SJCRH30 (cell line): ENCODE results near the gene CATSPER3. TPM values are rescaled to one million over a fixed set of nuclear protein-coding genes. Genes with fewer than 3 reads are reported as not detected.

Source experiments
- DNase-seq, 2 experiments: peaks; one replicate each; pipeline ENCODE4 v3.0.0-alpha.2; 2015 to 2020
- H3K27ac ChIP-seq: fragments of 250-450 bp; sonication (Bioruptor Pico); 2 replicates; pipeline ENCODE4 v1.5.1; 2020; ENCODE audit warnings: mild to moderate bottlenecking, moderate library complexity
- H3K27me3 ChIP-seq: fragments of 250-450 bp; sonication (Bioruptor Pico); 2 replicates; pipeline ENCODE4 v1.5.1; 2020; ENCODE audit warnings: mild to moderate bottlenecking, moderate library complexity
- H3K36me3 ChIP-seq: fragments of 250-450 bp; sonication (Bioruptor Pico); 2 replicates; pipeline ENCODE4 v1.5.1; 2020; ENCODE audit warnings: mild to moderate bottlenecking, moderate library complexity
- H3K4me1 ChIP-seq: fragments of 250-450 bp; sonication (Bioruptor Pico); 2 replicates; pipeline ENCODE4 v1.5.1; 2020; ENCODE audit warnings: mild to moderate bottlenecking, moderate library complexity
- H3K4me3 ChIP-seq: fragments of 250-450 bp; sonication (Bioruptor Pico); 2 replicates; pipeline ENCODE4 v1.5.1; 2020; ENCODE audit warnings: mild to moderate bottlenecking, moderate library complexity
- H3K9me3 ChIP-seq: fragments of 250-450 bp; sonication (Bioruptor Pico); replicated peaks from 2 replicates; pipeline ENCODE4 v1.5.1; 2020; ENCODE audit warnings: mild to moderate bottlenecking, moderate library complexity
- total RNA-seq: library from RNA; depleted of rRNA; stranded (reverse); fragments of >200 nt; shearing (Covaris generic); gene quantifications from 2 replicates; pipeline ENCODE4 v1.2.3, GENCODE V29; 2014; rRNA removed

The CATSPER3 gene
- not detected in 2 replicates for total RNA-seq

- H3K36me3 ChIP-seq = no peaks in the 10 kb centered on the region; the same call in 1 of the 2 replicates
- no peaks in the 10 kb centered on the region for H3K4me1 ChIP-seq
- no peaks in the 10 kb centered on the region for H3K9me3 ChIP-seq
- DNase-seq = no peak
- H3K27me3 ChIP-seq = no peaks in the 10 kb centered on the region
- no peak within 1 kb of the TSS for H3K27ac ChIP-seq
- no peak within 1 kb of the TSS for H3K4me3 ChIP-seq
Observed at GRCh38 chr5:134967607-134968006, at the start of gene CATSPER3. Gene CATSPER3 (plus strand): TSS chr5:134967907. CDS start chr5:134967992, 85 bp downstream.

GRCh38 chr5:134918861-134919260 lies 48.8 kb upstream of the CATSPER3 start:
- no peak for DNase-seq
- Histone ChIP-seq H3K4me1 (peaks cover 3% of the 10 kb centered on the region; the same call in 1 of the 2 replicates), H3K36me3 (peaks cover 8% of the 10 kb centered on the region; the same call in 1 of the 2 replicates), H3K27ac (no peak overlapping the region), H3K4me3 (no peak overlapping the region), H3K9me3 (no peaks in the 10 kb centered on the region; the same call in 1 of the 2 replicates), H3K27me3 (no peaks in the 10 kb centered on the region)

- H3K4me3 ChIP-seq = no peak overlapping the region
Observed at GRCh38 chr5:134920848-134921575, 46.7 kb upstream of the CATSPER3 start.

GRCh38 chr5:134932508-134932907 lies 35.2 kb upstream of the CATSPER3 start:
- Histone ChIP-seq H3K27me3 (no peaks in the 10 kb centered on the region), H3K4me1 (no peaks in the 10 kb centered on the region), H3K27ac (no peak overlapping the region), H3K36me3 (peaks cover 11% of the 10 kb centered on the region), H3K4me3 (no peak overlapping the region), H3K9me3 (no peaks in the 10 kb centered on the region)
- DNase-seq = no peak

More at GRCh38 chr5:134920848-134921575, 46.7 kb upstream of the CATSPER3 start:
- H3K9me3 ChIP-seq = no peaks in the 10 kb centered on the region; the same call in 1 of the 2 replicates
- H3K27ac ChIP-seq = no peak overlapping the region
- H3K36me3 ChIP-seq = 0 out of 2 replicates have a peak, but pooled peaks cover 6% of the 10 kb centered on the region
- peaks cover 3% of the 10 kb centered on the region; the same call in 1 of the 2 replicates for H3K4me1 ChIP-seq
- H3K27me3 ChIP-seq = no peaks in the 10 kb centered on the region
- no peak for DNase-seq

GRCh38 chr5:134934202-134934601 lies 33.5 kb upstream of the CATSPER3 start:
- DNase-seq = no peak
- no peaks in the 10 kb centered on the region for H3K27me3 ChIP-seq
- H3K4me1 ChIP-seq = no peaks in the 10 kb centered on the region
- H3K36me3 ChIP-seq = peaks cover 10% of the 10 kb centered on the region
- H3K27ac ChIP-seq = no peak overlapping the region
- H3K9me3 ChIP-seq = no peaks in the 10 kb centered on the region
- no peak overlapping the region for H3K4me3 ChIP-seq

GRCh38 chr5:134935711-134936602 lies 31.8 kb upstream of the CATSPER3 start:
- Histone ChIP-seq H3K9me3 (no peaks in the 10 kb centered on the region), H3K4me3 (no peak overlapping the region)
- no peak for DNase-seq

GRCh38 chr5:134937526-134937925 lies 30.2 kb upstream of the CATSPER3 start:
- Histone ChIP-seq H3K36me3 (peaks cover 6% of the 10 kb centered on the region), H3K27me3 (no peaks in the 10 kb centered on the region), H3K9me3 (no peaks in the 10 kb centered on the region), H3K4me1 (no peaks in the 10 kb centered on the region), H3K4me3 (no peak overlapping the region), H3K27ac (no peak overlapping the region)
- DNase-seq = no peak

More at GRCh38 chr5:134935711-134936602, 31.8 kb upstream of the CATSPER3 start:
- no peaks in the 10 kb centered on the region for H3K4me1 ChIP-seq
- no peaks in the 10 kb centered on the region for H3K27me3 ChIP-seq
- H3K27ac ChIP-seq = no peak overlapping the region
- H3K36me3 ChIP-seq = peaks cover 10% of the 10 kb centered on the region

- H3K4me1 ChIP-seq = no peaks in the 10 kb centered on the region
- H3K36me3 ChIP-seq = peaks cover 3% of the 10 kb centered on the region; the same call in 1 of the 2 replicates
- H3K9me3 ChIP-seq = no peaks in the 10 kb centered on the region
- DNase-seq = no peak
- H3K4me3 ChIP-seq = no peak overlapping the region
- H3K27ac ChIP-seq = no peak overlapping the region
- H3K27me3 ChIP-seq = no peaks in the 10 kb centered on the region
Observed at GRCh38 chr5:134938030-134938429, 29.7 kb upstream of the CATSPER3 start.

- Histone ChIP-seq H3K4me1 (no peaks in the 10 kb centered on the region), H3K27ac (no peak overlapping the region), H3K27me3 (no peaks in the 10 kb centered on the region), H3K36me3 (peaks cover 3% of the 10 kb centered on the region; the same call in 1 of the 2 replicates), H3K9me3 (no peaks in the 10 kb centered on the region), H3K4me3 (no peak overlapping the region)
- no peak for DNase-seq
Observed at GRCh38 chr5:134939500-134939899, 28.2 kb upstream of the CATSPER3 start.

- Histone ChIP-seq H3K9me3 (no peaks in the 10 kb centered on the region), H3K36me3 (peaks cover 3% of the 10 kb centered on the region; the same call in 1 of the 2 replicates), H3K27me3 (no peaks in the 10 kb centered on the region), H3K4me3 (no peak overlapping the region), H3K4me1 (no peaks in the 10 kb centered on the region), H3K27ac (no peak overlapping the region)
- DNase-seq = no peak
Observed at GRCh38 chr5:134943547-134943946, 24.2 kb upstream of the CATSPER3 start.

GRCh38 chr5:134944630-134945029 lies 23.1 kb upstream of the CATSPER3 start:
- H3K27ac ChIP-seq = no peak overlapping the region
- H3K27me3 ChIP-seq = no peaks in the 10 kb centered on the region
- no peaks in the 10 kb centered on the region for H3K4me1 ChIP-seq
- DNase-seq = no peak
- no peak overlapping the region for H3K4me3 ChIP-seq
- H3K36me3 ChIP-seq = no peaks in the 10 kb centered on the region
- no peaks in the 10 kb centered on the region for H3K9me3 ChIP-seq

GRCh38 chr5:134945041-134945440 lies 22.7 kb upstream of the CATSPER3 start:
- no peaks in the 10 kb centered on the region for H3K36me3 ChIP-seq
- no peaks in the 10 kb centered on the region for H3K4me1 ChIP-seq
- H3K4me3 ChIP-seq = no peak overlapping the region
- no peaks in the 10 kb centered on the region for H3K9me3 ChIP-seq
- H3K27me3 ChIP-seq = no peaks in the 10 kb centered on the region
- no peak for DNase-seq
- no peak overlapping the region for H3K27ac ChIP-seq

- no peaks in the 10 kb centered on the region for H3K4me1 ChIP-seq
- H3K36me3 ChIP-seq = no peaks in the 10 kb centered on the region
- H3K4me3 ChIP-seq = no peak overlapping the region
- no peaks in the 10 kb centered on the region for H3K27me3 ChIP-seq
- no peak for DNase-seq
- H3K9me3 ChIP-seq = no peaks in the 10 kb centered on the region
- no peak overlapping the region for H3K27ac ChIP-seq
Observed at GRCh38 chr5:134948911-134949310, 18.8 kb upstream of the CATSPER3 start.

- no peaks in the 10 kb centered on the region for H3K27me3 ChIP-seq
- no peak overlapping the region for H3K27ac ChIP-seq
- H3K36me3 ChIP-seq = no peaks in the 10 kb centered on the region
- H3K9me3 ChIP-seq = no peaks in the 10 kb centered on the region
- no peak overlapping the region for H3K4me3 ChIP-seq
- no peak for DNase-seq
- no peaks in the 10 kb centered on the region for H3K4me1 ChIP-seq
Observed at GRCh38 chr5:134949316-134949715, 18.4 kb upstream of the CATSPER3 start.
